Body of pancreas (tissue), 4 donors: Measurements from ENCODE around the gene MIOS.

Source experiments
- CTCF ChIP-seq, 7 experiments: fragments of 450-650 bp in 4 of 7; fragments of 200-600 bp in 3 of 7; sonication (generic) in 3 of 7; IDR thresholded peaks; one replicate each; pipeline ENCODE4 v1.5.1; 2016 to 2019; ENCODE audit warnings: antibody characterized with exemption in 7 of 7
- POLR2A ChIP-seq, 3 donors: fragments of 450-650 bp; IDR thresholded peaks; one replicate each; pipeline ENCODE4 v1.6.1; 2016; ENCODE audit warnings: antibody characterized with exemption in 3 of 3, mild to moderate bottlenecking in 2 of 3

DNA sequence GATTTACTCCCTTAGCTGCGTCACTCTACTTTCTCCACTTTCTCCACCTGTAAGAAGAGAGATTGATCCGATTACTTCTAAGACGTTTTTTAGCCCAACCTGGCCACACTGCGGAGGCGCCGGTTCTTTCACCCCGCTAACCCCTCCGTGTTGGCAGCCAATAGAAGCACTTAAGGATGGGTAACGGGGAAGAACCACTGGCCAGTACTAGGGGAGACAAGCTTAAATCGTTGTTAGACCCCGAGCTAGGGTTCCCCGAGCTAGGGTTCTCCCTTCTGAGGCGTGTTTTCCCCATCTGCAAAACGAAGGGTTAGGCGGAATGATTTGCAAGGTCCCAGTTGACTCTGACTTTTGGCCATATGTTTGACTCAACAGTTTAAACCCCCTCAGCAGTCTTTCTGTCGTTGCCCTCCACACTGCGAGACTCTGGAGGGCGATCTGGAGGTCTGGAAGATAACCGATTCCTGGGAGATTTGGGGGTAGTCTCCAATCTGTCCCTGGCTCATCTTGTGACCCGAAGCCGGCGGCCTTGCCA is 74.5 kb downstream of the MIOS start:
- TF ChIP-seq CTCF (IDR thresholded peaks at IDR 0.05) (no peak), POLR2A (IDR thresholded peaks at IDR 0.05) (no peak)
